GM12878 (cell line): ENCODE data around the gene TNFSF15. TPM values are rescaled to one million over a fixed set of nuclear protein-coding genes. Genes with fewer than 3 reads are reported as not detected.
"Not testable (repeated sequence)": the region's sequence is repeated elsewhere in the genome, so short reads cannot be mapped to it uniquely, and the experiment has no call there.

Experiments
- ATAC-seq: fragments of 200-7000 bp; cut with Tn5 transposase; 3 replicates; pipeline ENCODE4 v1.9.1; 2020; ENCODE audit warnings: mild to moderate bottlenecking, moderate library complexity
- BruUV-seq: library from RNA; stranded (reverse); fragments of 400-500 nt; replicated peaks from 2 replicates; lab custom pipeline; 2021; lab: Mats Ljungman, UMichigan
- CTCF ChIA-PET: fragments of 300-600 bp; sonication (Branson Sonifier 250); formaldehyde crosslinking; extraction: SDS; loops from one replicate; lab custom pipeline; 2021; ENCODE audit warnings: inconsistent platforms; lab: Yijun Ruan, JAX
- POLR2A ChIA-PET: fragments of 350-600 bp; formaldehyde crosslinking; extraction: SDS; loops from one replicate; lab custom pipeline; 2021; ENCODE audit warnings: inconsistent platforms; lab: Charles Lee
- RAD21 ChIA-PET: fragments of 300-600 bp; sonication (Branson Sonifier 250); formaldehyde crosslinking; loops from one replicate; lab custom pipeline; 2023; ENCODE audit warnings: antibody characterized with exemption; ENCODE audit not compliant: unreplicated experiment; lab: Charles Lee
- SMC1A ChIA-PET: fragments of 300-600 bp; sonication (Branson Sonifier 250); formaldehyde crosslinking; loops from one replicate; lab custom pipeline; 2023; ENCODE audit not compliant: unreplicated experiment, uncharacterized antibody; lab: Charles Lee
- DNase-seq: peaks from one replicate; pipeline ENCODE4 v3.0.0-alpha.2; 2011; ENCODE audit warnings: low read depth, low spot score
- FAIRE-seq: peaks from 3 replicates; lab custom pipeline; 2011; peaks lifted over from hg19 to GRCh38; lab: Jason Lieb, UNC
- H2AFZ ChIP-seq: 2 replicates; pipeline ENCODE4 v1.6.0; 2011; ENCODE audit warnings: low read depth, low read length, control low read depth; ENCODE audit not compliant: control insufficient read depth
- H3K27ac ChIP-seq: 2 replicates; pipeline ENCODE4 v1.5.1; 2011; ENCODE audit warnings: control low read depth; ENCODE audit not compliant: control insufficient read depth, insufficient read depth
- H3K27me3 ChIP-seq, 2 experiments: replicated peaks in 1 of 2; 2 replicates each; pipeline versions ENCODE4 v1.6.0 to v1.6.1; 2011; ENCODE audit warnings: low read length in 1 of 2; ENCODE audit not compliant: control insufficient read depth in 2 of 2, insufficient read depth in 2 of 2
- H3K36me3 ChIP-seq, 2 experiments: 2 replicates each; pipeline ENCODE4 v1.5.1; 2011; ENCODE audit warnings: low read length in 1 of 2; ENCODE audit not compliant: control insufficient read depth in 2 of 2, insufficient read depth in 2 of 2
- H3K4me1 ChIP-seq: 2 replicates; pipeline ENCODE4 v1.6.1; 2011; ENCODE audit warnings: mild to moderate bottlenecking, low read length, moderate library complexity, mixed read lengths; ENCODE audit not compliant: control insufficient read depth, insufficient read depth
- H3K4me2 ChIP-seq: 2 replicates; pipeline ENCODE4 v1.6.0; 2011; ENCODE audit warnings: control low read depth; ENCODE audit not compliant: control insufficient read depth, insufficient read depth
- H3K4me3 ChIP-seq: fragments of 200-600 bp; sonication (generic); 2 replicates; pipeline ENCODE4 v1.5.1; 2016
- H3K79me2 ChIP-seq: 2 replicates; pipeline ENCODE4 v1.6.0; 2011; ENCODE audit warnings: low read length; ENCODE audit not compliant: control insufficient read depth, insufficient read depth
- H3K9ac ChIP-seq: 2 replicates; pipeline ENCODE4 v1.8.0; 2011; ENCODE audit warnings: low read length, control low read depth, mixed read lengths; ENCODE audit not compliant: control insufficient read depth, insufficient read depth
- H3K9me3 ChIP-seq: replicated peaks from 3 replicates; pipeline ENCODE4 v1.5.1; 2011; ENCODE audit warnings: mild to moderate bottlenecking, low read length; ENCODE audit not compliant: control insufficient read depth, insufficient read depth
- H4K20me1 ChIP-seq: 2 replicates; pipeline ENCODE4 v1.6.0; 2011; ENCODE audit not compliant: control insufficient read depth, insufficient read depth
- EED ChIP-seq: sonication (generic); IDR thresholded peaks from 2 replicates; pipeline ENCODE4 v1.6.1; 2016; ENCODE audit warnings: antibody characterized with exemption, low read depth
- FOXM1 ChIP-seq: IDR thresholded peaks from 2 replicates; pipeline ENCODE4 v1.6.1; 2012; ENCODE audit warnings: low read depth, mild to moderate bottlenecking, inconsistent platforms, low read length, moderate library complexity
- POU2F2 ChIP-seq: IDR thresholded peaks from 3 replicates; pipeline ENCODE4 v1.6.1; 2011; ENCODE audit warnings: low read depth, mild to moderate bottlenecking, low read length, borderline replicate concordance
- RAD21 ChIP-seq: IDR thresholded peaks from 2 replicates; pipeline ENCODE4 v1.6.1; 2011; ENCODE audit warnings: mild to moderate bottlenecking, low read depth, low read length, moderate library complexity; ENCODE audit not compliant: insufficient read depth
- RAD51 ChIP-seq: fragments of 450-650 bp; IDR thresholded peaks from 2 replicates; pipeline ENCODE4 v1.6.1; 2016; ENCODE audit warnings: moderate library complexity, mild to moderate bottlenecking, inconsistent platforms
- RUNX3 ChIP-seq: IDR thresholded peaks from 2 replicates; pipeline ENCODE4 v1.6.1; 2012; ENCODE audit warnings: low read length, inconsistent platforms
- SMC3 ChIP-seq: IDR thresholded peaks from 2 replicates; pipeline ENCODE4 v1.6.1; 2011; ENCODE audit warnings: low read length, improper control_type of control experiment, borderline replicate concordance
- STAT3 ChIP-seq: IDR thresholded peaks from 2 replicates; pipeline ENCODE4 v1.6.1; 2011; ENCODE audit warnings: low read depth, low read length, improper control_type of control experiment
- YY1 ChIP-seq: IDR thresholded peaks from 2 replicates; pipeline ENCODE4 v1.6.1; 2011; ENCODE audit warnings: low read depth, mild to moderate bottlenecking, low read length
- WGBS: methylation state at CpG from one replicate; pipeline ENCODE4 v1.1.6; 2016; ENCODE audit warnings: low lambda C conversion rate; ENCODE audit not compliant: insufficient replicate concordance, insufficient coverage; ENCODE audit errors: missing lambda C conversion rate; 5-methylcytosine and 5-hydroxymethylcytosine counted together
- in situ Hi-C: fragments of 300-500 bp; cut with MboI; formaldehyde crosslinking; loops from 9 replicates; pipeline ENCODE4 v1.14.3; 2018; ENCODE audit warnings: mixed read lengths
- intact Hi-C: fragments of 100-400 bp; cut with micrococcal nuclease; formaldehyde crosslinking; loops from one replicate; pipeline ENCODE4 v1.14.2; 2022; ENCODE audit not compliant: unreplicated experiment
- polyA plus RNA-seq, 11 experiments: library from polyadenylated mRNA; depleted of rRNA in 4 of 11; unstranded in 6 of 11; stranded (reverse) in 5 of 11; fragments of >200 nt; fragmentation: Nextera tagmentation in 4 of 11; fragmentation: Illumina TruSeq in 1 of 11; extraction: Ambion mirVana in 4 of 11; extraction: Trizol in 1 of 11; gene quantifications; 1 replicate in 1 of 11; 2 replicates in 10 of 11; pipeline versions ENCODE4 v1.2.1 to v1.2.3, GENCODE V29; 2011 to 2016; ENCODE audit warnings: inconsistent platforms in 2 of 11, missing spikeins in 2 of 11, low read depth in 1 of 11
- total RNA-seq, 4 experiments: library from RNA; depleted of rRNA in 3 of 4; stranded (reverse); fragments of >200 nt in 3 of 4; fragmentation: Illumina TruSeq in 1 of 4; extraction: Trizol in 1 of 4; gene quantifications; 2 replicates each; pipeline versions ENCODE4 v1.2.1 to v1.2.3, GENCODE V29; 2013 to 2021
- TF ChIP-seq, protein P1 (sequence below), 3 experiments: IDR thresholded peaks in 2 of 3; conservative IDR thresholded peaks in 1 of 3; 2 replicates each; pipeline ENCODE4 v1.5.1; 2011; ENCODE audit warnings: low read depth in 3 of 3, low read length in 3 of 3, mild to moderate bottlenecking in 3 of 3, control low read depth in 2 of 3, moderate library complexity in 2 of 3, inconsistent platforms in 1 of 3, mixed read lengths in 1 of 3; ENCODE audit not compliant: control insufficient read depth in 2 of 3, insufficient read depth in 1 of 3; ENCODE audit errors: extremely low read depth in 1 of 3

Gene TNFSF15
- total and polyA plus RNA-seq, 10 of the 15 experiments (the other 5 are each of a cell fraction or from before 2014, with no cell fraction given), result 0.03 TPM; not detected in 9

DNA sequence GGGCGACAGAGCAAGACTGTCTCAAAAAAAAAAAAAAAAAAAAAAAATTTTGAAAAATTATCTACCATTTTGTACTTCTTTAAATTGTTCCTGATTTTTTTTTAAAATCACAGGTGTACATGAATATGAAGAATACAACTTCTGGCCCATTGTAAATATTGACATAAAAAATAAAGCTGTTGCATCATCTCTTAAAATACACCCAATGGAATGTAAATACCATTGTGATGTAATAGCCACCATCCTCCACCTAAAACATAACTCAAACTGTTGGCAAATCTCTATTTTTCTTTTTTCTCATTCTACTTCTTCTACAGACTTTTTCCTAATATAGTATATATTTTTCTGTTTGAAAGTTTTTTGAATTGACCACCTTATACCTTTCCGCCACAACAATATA lies 62.9 kb downstream of the TNFSF15 start (continued):
- no peak for TF ChIP-seq EED

DNA sequence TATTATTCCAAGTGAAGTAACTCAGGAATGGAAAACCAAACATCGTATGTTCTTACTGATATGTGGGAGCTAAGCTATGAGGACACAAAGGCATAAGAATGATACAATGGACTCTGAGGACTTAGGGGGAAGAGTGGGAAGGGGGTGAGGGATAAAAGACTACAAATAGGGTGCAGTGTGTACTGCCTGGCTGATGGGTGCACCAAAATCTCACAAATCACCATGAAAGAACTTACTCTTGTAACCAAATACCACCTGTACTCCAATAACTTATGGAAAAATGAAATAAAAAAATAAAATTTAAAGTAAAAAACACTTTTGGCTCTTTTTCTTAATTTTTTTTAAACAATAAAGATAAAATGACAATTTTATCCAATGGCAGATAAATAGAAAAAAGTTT lies 64.3 kb downstream of the TNFSF15 start:
- ChIA-PET CTCF (interaction anchor here (1.1 to 5.3 kb wide), 4 partner anchors 56 to 273 kb away, joined by 3 to 33 read pairs (median 10); no protein-coding TSS in a partner anchor), SMC1A (interaction anchor here (1.7 to 5.5 kb wide), 3 partner anchors 165 to 273 kb away, joined by 6 to 35 read pairs (median 8); no protein-coding TSS in a partner anchor), RAD21 (interaction anchor here (1.4 kb wide), 1 partner anchor 273 kb away, joined by 3 read pairs; no protein-coding TSS in a partner anchor)
- H2AFZ ChIP-seq, H3K9ac ChIP-seq, H3K4me1 ChIP-seq, BruUV-seq, intact Hi-C loops, H3K27me3 ChIP-seq, ATAC-seq, POLR2A ChIA-PET, FAIRE-seq, in situ Hi-C loops, H3K9me3 ChIP-seq, H3K4me2 ChIP-seq, H3K4me3 ChIP-seq, DNase-seq, H3K27ac ChIP-seq, H3K36me3 ChIP-seq, H3K79me2 ChIP-seq, H4K20me1 ChIP-seq: not testable (repeated sequence)
- WGBS, result 10% methylated on average over 1 of the region's 1 CpG

DNA sequence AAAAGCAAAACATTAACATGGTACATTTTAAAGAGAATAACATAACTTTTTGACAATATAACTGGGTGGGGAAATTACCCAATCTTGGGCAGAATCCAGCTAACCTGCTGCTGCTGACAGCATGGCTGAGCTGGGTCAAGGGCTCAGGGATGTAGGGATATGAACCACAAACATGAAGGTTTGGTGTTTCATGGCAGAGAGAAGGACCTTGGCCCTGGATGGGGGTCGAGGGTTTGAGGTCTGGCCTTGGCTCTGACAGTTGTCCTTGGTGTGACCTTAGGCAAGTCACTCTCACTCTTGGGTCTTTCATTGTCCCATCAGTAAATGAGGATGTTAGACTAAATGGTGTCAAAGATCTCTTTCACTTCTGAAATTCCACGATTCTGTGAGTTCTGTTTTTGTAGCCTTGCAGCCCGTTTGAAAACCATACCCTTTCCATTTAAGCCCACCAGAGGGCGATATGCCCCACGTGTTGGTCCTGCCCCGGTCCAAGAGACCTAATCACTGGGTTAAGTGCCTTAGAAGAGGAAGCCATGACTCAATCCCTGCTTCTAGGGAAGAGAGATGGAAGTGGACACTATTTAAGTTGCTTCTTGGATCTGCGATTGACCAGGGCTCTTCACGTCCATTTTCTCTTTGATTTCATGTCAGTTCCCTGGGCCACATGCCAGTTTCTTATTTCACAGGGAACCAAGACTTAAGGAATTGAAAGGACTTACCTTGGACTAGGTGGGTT lies 67.1 kb downstream of the TNFSF15 start:
- TF ChIP-seq YY1 (peak; percentile 57; the same call in 1 of the 2 replicates), RUNX3 (peak; percentile 22; the same call in 1 of the 2 replicates), EED (no peak), SMC3 (peak; percentile 98), STAT3 (no peak), RAD21 (peak; percentile 98), POU2F2 (0 out of 3 replicates have a peak, but pooled peaks have one; percentile 14), RAD51 (no peak), FOXM1 (peak; percentile 54; the same call in 1 of the 2 replicates)
- TF ChIP-seq, protein P1, sequence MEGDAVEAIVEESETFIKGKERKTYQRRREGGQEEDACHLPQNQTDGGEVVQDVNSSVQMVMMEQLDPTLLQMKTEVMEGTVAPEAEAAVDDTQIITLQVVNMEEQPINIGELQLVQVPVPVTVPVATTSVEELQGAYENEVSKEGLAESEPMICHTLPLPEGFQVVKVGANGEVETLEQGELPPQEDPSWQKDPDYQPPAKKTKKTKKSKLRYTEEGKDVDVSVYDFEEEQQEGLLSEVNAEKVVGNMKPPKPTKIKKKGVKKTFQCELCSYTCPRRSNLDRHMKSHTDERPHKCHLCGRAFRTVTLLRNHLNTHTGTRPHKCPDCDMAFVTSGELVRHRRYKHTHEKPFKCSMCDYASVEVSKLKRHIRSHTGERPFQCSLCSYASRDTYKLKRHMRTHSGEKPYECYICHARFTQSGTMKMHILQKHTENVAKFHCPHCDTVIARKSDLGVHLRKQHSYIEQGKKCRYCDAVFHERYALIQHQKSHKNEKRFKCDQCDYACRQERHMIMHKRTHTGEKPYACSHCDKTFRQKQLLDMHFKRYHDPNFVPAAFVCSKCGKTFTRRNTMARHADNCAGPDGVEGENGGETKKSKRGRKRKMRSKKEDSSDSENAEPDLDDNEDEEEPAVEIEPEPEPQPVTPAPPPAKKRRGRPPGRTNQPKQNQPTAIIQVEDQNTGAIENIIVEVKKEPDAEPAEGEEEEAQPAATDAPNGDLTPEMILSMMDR (IDR thresholded peaks at IDR 0.05 in 2 of 3, conservative IDR thresholded peaks at IDR 0.05 in 1 of 3; ENCODE audit: control insufficient read depth in 2 of 3, extremely low read depth in 1 of 3, insufficient read depth in 1 of 3, low read depth in 3 of 3, low read length in 3 of 3), result peak; percentile 76 to 88 (median 82)
- Histone ChIP-seq H3K4me1 (no peaks in the 10 kb centered on the region), H3K27me3 (peaks cover 1 to 3% of the 10 kb centered on the region in 2 experiments; a peak in 2 of 4 replicates), H3K27ac (no peak overlapping the region), H4K20me1 (no peaks in the 10 kb centered on the region), H3K4me2 (no peak overlapping the region), H2AFZ (no peak overlapping the region), H3K9ac (no peak overlapping the region), H3K36me3 (no peaks in the 10 kb centered on the region), H3K4me3 (no peak overlapping the region), H3K79me2 (no peaks in the 10 kb centered on the region), H3K9me3 (no peaks in the 10 kb centered on the region)
- intact Hi-C loops (loop anchor here (1.0 to 2.0 kb wide), 4 partner anchors 57 to 786 kb away; no protein-coding TSS in a partner anchor), in situ Hi-C loops (loop anchor here (5.0 to 10.0 kb wide), 2 partner anchors 274 to 786 kb away; no protein-coding TSS in a partner anchor)
- FAIRE-seq (peak; percentile 82), ATAC-seq (peak; percentile 95), DNase-seq (peak; percentile 24)
- CTCF ChIA-PET, result interaction anchor here (0.8 to 5.3 kb wide), 19 partner anchors 14 to 333 kb away, joined by 3 to 33 read pairs (median 5); partner anchors contain the start of gene TEX48
- SMC1A ChIA-PET, result interaction anchor here (0.7 to 5.5 kb wide), 16 partner anchors 9 to 785 kb away, joined by 3 to 35 read pairs (median 4); partner anchors contain the start of gene TEX48
- 3% methylated on average over 8 of the region's 8 CpGs for WGBS
- POLR2A ChIA-PET, result no interaction called here
- RAD21 ChIA-PET, result interaction anchor here (1.0 to 2.5 kb wide), 6 partner anchors 58 to 276 kb away, joined by 3 to 17 read pairs (median 8); partner anchors contain the start of gene TEX48
- BruUV-seq, result no TSS peak
